HepG2 (cell line): Measurements from ENCODE around the gene TBC1D24. TPM values are rescaled to one million over a fixed set of nuclear protein-coding genes. Genes with fewer than 3 reads are reported as not detected.

ENCODE experiments used
- AGO1 ChIP-seq: fragments of 200-400 bp; formaldehyde crosslinking; IDR thresholded peaks from 2 replicates; pipeline ENCODE4 v1.6.1; 2017; ENCODE audit warnings: mild to moderate bottlenecking, low read depth, low read length, moderate library complexity; ENCODE audit not compliant: poor library complexity, severe bottlenecking
- BORCS8-MEF2B ChIP-seq: sonication (generic); formaldehyde crosslinking; IDR thresholded peaks from 2 replicates; pipeline ENCODE4 v1.8.0; 2022; ENCODE audit warnings: mild to moderate bottlenecking, missing genetic modification reagents
- HNF4G ChIP-seq, 2 experiments: sonication (generic) in 1 of 2; formaldehyde crosslinking in 1 of 2; IDR thresholded peaks; 2 replicates each; pipeline versions ENCODE4 v1.4.0 to v1.6.1; 2011 to 2020; ENCODE audit warnings: borderline replicate concordance in 2 of 2, low read depth in 2 of 2, mild to moderate bottlenecking in 2 of 2, low read length in 1 of 2, missing genetic modification reagents in 1 of 2, moderate library complexity in 1 of 2
- JUND ChIP-seq: sonication (generic); formaldehyde crosslinking; IDR thresholded peaks from 2 replicates; pipeline ENCODE4 v1.8.0; 2022; ENCODE audit warnings: mild to moderate bottlenecking, missing genetic modification reagents
- MED1 ChIP-seq: sonication (generic); formaldehyde crosslinking; IDR thresholded peaks from 2 replicates; pipeline ENCODE4 v1.4.0; 2020; ENCODE audit warnings: missing genetic modification reagents
- MEIS1 ChIP-seq: sonication (generic); formaldehyde crosslinking; IDR thresholded peaks from 2 replicates; pipeline ENCODE4 v1.9.0; 2021; ENCODE audit warnings: mild to moderate bottlenecking, missing genetic modification reagents, moderate library complexity, borderline replicate concordance
- YEATS4 ChIP-seq: sonication (generic); formaldehyde crosslinking; IDR thresholded peaks from 2 replicates; pipeline ENCODE4 v1.4.0; 2020; ENCODE audit warnings: missing genetic modification reagents, borderline replicate concordance
- ZNF24 ChIP-seq: fragments of 450-650 bp; IDR thresholded peaks from 2 replicates; pipeline ENCODE4 v1.6.1; 2017; ENCODE audit warnings: antibody characterized with exemption, mild to moderate bottlenecking
- ZNF292 ChIP-seq: sonication (generic); formaldehyde crosslinking; IDR thresholded peaks from 2 replicates; pipeline ENCODE4 v1.8.1; 2022; ENCODE audit warnings: mild to moderate bottlenecking, low read depth, missing genetic modification reagents, borderline replicate concordance
- ZNF354B ChIP-seq: sonication (generic); formaldehyde crosslinking; IDR thresholded peaks from 2 replicates; pipeline ENCODE4 v1.8.0; 2022; ENCODE audit warnings: mild to moderate bottlenecking, missing genetic modification reagents
- ZNF44 ChIP-seq: sonication (generic); formaldehyde crosslinking; IDR thresholded peaks from 2 replicates; pipeline ENCODE4 v1.5.1; 2020; ENCODE audit warnings: mild to moderate bottlenecking, missing genetic modification reagents
- ZNF7 ChIP-seq: IDR thresholded peaks from 2 replicates; pipeline ENCODE4 v1.6.1; 2016; ENCODE audit warnings: missing biosample characterization, missing genetic modification reagents
- ZSCAN9 ChIP-seq: IDR thresholded peaks from 2 replicates; pipeline ENCODE4 v1.6.1; 2016; ENCODE audit warnings: borderline replicate concordance
- polyA plus RNA-seq, 8 experiments: library from polyadenylated mRNA; depleted of rRNA in 3 of 8; stranded (reverse) in 7 of 8; unstranded in 1 of 8; fragments of >200 nt; fragmentation: Illumina TruSeq in 4 of 8; extraction: Trizol in 4 of 8; gene quantifications; 2 replicates each; pipeline versions ENCODE4 v1.2.1 to v1.2.3, GENCODE V29; 2011 to 2016; ENCODE audit warnings: low read depth in 4 of 8, missing spikeins in 1 of 8, mixed read lengths in 1 of 8; ENCODE audit not compliant: insufficient read depth in 1 of 8
- total RNA-seq, 5 experiments: library from RNA; depleted of rRNA; stranded (reverse); fragments of >200 nt; fragmentation: Illumina TruSeq; extraction: Trizol; gene quantifications; 2 replicates each; pipeline ENCODE4 v1.2.3, GENCODE V29; 2016; ENCODE audit warnings: low read depth in 1 of 5
- TF ChIP-seq, protein P1 (sequence below): sonication (generic); formaldehyde crosslinking; IDR thresholded peaks from 2 replicates; pipeline ENCODE4 v1.4.0; 2020; ENCODE audit warnings: missing genetic modification reagents
- TF ChIP-seq, protein P2 (sequence below): sonication (generic); formaldehyde crosslinking; IDR thresholded peaks from 2 replicates; pipeline ENCODE4 v1.4.0; 2020; ENCODE audit warnings: missing genetic modification reagents, borderline replicate concordance
- TF ChIP-seq, protein P3 (sequence below), 2 experiments: fragments of 450-650 bp in 1 of 2; sonication (generic) in 1 of 2; formaldehyde crosslinking; IDR thresholded peaks; 2 replicates each; pipeline versions ENCODE4 v1.5.0 to v1.8.0; 2020 to 2022; ENCODE audit warnings: mild to moderate bottlenecking in 1 of 2, missing genetic modification reagents in 1 of 2
- TF ChIP-seq, protein P4 (sequence below): sonication (generic); formaldehyde crosslinking; IDR thresholded peaks from 2 replicates; pipeline ENCODE4 v1.4.0; 2020; ENCODE audit warnings: missing genetic modification reagents, mild to moderate bottlenecking, borderline replicate concordance
- TF ChIP-seq, protein P5 (sequence below): sonication (generic); formaldehyde crosslinking; IDR thresholded peaks from 2 replicates; pipeline ENCODE4 v1.5.0; 2020; ENCODE audit warnings: missing genetic modification reagents

The TBC1D24 gene
- total and polyA plus RNA-seq, 2 of the 13 experiments (the other 11 are each of a cell fraction or from before 2014, with no cell fraction given): 7.7 to 13.7 TPM

DNA sequence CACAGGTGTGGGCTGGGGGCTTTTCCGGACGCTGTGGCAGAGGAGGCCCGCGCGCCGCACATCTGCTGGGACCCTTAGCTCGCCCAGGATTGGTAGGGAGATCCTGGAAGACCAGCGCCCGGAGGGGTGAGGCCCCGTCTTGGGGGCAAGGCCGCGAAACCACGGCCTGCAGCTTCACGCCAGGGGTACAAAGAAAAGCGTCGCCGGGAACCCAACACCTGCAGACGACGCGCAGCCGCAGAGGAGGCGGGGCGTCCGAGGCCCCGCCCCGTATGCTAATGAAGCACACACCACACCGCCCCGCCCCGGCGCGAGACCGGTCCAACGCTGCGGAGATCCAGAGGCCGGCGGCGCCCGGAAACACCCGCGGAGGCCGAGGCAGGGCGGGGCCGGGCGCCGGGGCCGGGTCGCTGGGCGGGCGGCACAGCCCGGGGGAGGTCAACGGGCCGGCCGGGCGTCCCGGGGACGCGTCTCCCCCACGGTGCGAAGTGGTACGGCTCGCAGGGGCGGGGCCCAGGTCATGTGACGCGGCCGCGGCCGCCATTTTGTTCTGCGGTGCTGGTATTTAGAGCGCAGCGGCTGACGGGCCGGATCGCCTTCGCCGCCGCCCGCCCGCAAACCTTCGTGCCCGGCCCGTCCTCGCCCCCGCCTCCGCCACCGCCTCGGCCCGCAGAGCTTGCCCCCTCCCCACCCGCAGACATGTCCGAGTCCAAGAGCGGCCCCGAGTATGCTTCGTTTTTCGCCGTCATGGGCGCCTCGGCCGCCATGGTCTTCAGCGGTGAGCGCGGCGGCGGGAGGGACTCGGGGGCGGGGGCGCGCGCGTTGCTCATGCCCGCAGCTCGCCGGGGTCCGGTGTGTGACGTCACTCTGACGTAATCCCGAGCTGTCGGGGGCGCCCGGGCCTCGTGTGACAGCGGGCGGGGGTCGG, 38.7 kb downstream of the TBC1D24 start, which contains the start of gene ATP6V0C (continued):
- TF ChIP-seq, protein P1, sequence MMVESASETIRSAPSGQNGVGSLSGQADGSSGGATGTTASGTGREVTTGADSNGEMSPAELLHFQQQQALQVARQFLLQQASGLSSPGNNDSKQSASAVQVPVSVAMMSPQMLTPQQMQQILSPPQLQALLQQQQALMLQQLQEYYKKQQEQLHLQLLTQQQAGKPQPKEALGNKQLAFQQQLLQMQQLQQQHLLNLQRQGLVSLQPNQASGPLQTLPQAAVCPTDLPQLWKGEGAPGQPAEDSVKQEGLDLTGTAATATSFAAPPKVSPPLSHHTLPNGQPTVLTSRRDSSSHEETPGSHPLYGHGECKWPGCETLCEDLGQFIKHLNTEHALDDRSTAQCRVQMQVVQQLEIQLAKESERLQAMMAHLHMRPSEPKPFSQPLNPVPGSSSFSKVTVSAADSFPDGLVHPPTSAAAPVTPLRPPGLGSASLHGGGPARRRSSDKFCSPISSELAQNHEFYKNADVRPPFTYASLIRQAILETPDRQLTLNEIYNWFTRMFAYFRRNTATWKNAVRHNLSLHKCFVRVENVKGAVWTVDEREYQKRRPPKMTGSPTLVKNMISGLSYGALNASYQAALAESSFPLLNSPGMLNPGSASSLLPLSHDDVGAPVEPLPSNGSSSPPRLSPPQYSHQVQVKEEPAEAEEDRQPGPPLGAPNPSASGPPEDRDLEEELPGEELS: peak; percentile 34; the same call in 1 of the 2 replicates
- 0 out of 2 replicates have a peak, but pooled peaks have one; percentile 10 for TF ChIP-seq HNF4G (IDR thresholded peaks at IDR 0.05; ENCODE audit: borderline replicate concordance, low read depth, low read length)
- TF ChIP-seq HNF4G (CRISPR knock-in tag; IDR thresholded peaks at IDR 0.05; ENCODE audit: borderline replicate concordance, low read depth): no peak; the same call in 1 of the 2 replicates
- TF ChIP-seq, protein P2, sequence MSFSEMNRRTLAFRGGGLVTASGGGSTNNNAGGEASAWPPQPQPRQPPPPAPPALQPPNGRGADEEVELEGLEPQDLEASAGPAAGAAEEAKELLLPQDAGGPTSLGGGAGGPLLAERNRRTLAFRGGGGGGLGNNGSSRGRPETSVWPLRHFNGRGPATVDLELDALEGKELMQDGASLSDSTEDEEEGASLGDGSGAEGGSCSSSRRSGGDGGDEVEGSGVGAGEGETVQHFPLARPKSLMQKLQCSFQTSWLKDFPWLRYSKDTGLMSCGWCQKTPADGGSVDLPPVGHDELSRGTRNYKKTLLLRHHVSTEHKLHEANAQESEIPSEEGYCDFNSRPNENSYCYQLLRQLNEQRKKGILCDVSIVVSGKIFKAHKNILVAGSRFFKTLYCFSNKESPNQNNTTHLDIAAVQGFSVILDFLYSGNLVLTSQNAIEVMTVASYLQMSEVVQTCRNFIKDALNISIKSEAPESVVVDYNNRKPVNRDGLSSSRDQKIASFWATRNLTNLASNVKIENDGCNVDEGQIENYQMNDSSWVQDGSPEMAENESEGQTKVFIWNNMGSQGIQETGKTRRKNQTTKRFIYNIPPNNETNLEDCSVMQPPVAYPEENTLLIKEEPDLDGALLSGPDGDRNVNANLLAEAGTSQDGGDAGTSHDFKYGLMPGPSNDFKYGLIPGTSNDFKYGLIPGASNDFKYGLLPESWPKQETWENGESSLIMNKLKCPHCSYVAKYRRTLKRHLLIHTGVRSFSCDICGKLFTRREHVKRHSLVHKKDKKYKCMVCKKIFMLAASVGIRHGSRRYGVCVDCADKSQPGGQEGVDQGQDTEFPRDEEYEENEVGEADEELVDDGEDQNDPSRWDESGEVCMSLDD: peak; percentile 97
- TF ChIP-seq ZNF7 (CRISPR knock-in tag): no peak
- TF ChIP-seq, protein P3, sequence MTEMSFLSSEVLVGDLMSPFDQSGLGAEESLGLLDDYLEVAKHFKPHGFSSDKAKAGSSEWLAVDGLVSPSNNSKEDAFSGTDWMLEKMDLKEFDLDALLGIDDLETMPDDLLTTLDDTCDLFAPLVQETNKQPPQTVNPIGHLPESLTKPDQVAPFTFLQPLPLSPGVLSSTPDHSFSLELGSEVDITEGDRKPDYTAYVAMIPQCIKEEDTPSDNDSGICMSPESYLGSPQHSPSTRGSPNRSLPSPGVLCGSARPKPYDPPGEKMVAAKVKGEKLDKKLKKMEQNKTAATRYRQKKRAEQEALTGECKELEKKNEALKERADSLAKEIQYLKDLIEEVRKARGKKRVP (CRISPR knock-in tag; IDR thresholded peaks at IDR 0.05): no peak
- TF ChIP-seq ZNF354B: no peak
- TF ChIP-seq YEATS4 (CRISPR knock-in tag): peak; percentile 78
- TF ChIP-seq ZNF292 (CRISPR knock-in tag): 0 out of 2 replicates have a peak, but pooled peaks have one; percentile 27
- peak; percentile 52; the same call in 1 of the 2 replicates for TF ChIP-seq BORCS8-MEF2B (CRISPR knock-in tag)
- no peak for TF ChIP-seq ZNF24
- no peak for TF ChIP-seq MED1 (CRISPR knock-in tag)
- TF ChIP-seq ZSCAN9: no peak
- peak; percentile 40 for TF ChIP-seq AGO1
- no peak for TF ChIP-seq MEIS1
- TF ChIP-seq JUND (CRISPR knock-in tag): no peak
- TF ChIP-seq ZNF44 (CRISPR knock-in tag): no peak
- TF ChIP-seq, protein P4, sequence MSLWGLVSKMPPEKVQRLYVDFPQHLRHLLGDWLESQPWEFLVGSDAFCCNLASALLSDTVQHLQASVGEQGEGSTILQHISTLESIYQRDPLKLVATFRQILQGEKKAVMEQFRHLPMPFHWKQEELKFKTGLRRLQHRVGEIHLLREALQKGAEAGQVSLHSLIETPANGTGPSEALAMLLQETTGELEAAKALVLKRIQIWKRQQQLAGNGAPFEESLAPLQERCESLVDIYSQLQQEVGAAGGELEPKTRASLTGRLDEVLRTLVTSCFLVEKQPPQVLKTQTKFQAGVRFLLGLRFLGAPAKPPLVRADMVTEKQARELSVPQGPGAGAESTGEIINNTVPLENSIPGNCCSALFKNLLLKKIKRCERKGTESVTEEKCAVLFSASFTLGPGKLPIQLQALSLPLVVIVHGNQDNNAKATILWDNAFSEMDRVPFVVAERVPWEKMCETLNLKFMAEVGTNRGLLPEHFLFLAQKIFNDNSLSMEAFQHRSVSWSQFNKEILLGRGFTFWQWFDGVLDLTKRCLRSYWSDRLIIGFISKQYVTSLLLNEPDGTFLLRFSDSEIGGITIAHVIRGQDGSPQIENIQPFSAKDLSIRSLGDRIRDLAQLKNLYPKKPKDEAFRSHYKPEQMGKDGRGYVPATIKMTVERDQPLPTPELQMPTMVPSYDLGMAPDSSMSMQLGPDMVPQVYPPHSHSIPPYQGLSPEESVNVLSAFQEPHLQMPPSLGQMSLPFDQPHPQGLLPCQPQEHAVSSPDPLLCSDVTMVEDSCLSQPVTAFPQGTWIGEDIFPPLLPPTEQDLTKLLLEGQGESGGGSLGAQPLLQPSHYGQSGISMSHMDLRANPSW (CRISPR knock-in tag): no peak; the same call in 1 of the 2 replicates
- TF ChIP-seq, protein P5, sequence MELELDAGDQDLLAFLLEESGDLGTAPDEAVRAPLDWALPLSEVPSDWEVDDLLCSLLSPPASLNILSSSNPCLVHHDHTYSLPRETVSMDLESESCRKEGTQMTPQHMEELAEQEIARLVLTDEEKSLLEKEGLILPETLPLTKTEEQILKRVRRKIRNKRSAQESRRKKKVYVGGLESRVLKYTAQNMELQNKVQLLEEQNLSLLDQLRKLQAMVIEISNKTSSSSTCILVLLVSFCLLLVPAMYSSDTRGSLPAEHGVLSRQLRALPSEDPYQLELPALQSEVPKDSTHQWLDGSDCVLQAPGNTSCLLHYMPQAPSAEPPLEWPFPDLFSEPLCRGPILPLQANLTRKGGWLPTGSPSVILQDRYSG (CRISPR knock-in tag): no peak
